NCI-H1105 (cell line): ENCODE data around the gene PAIP2B.

Experiments used
- DNase-seq: peaks from one replicate; lab custom pipeline; 2025; lab: John Stamatoyannopoulos, UW

Gene PAIP2B

GRCh38 chr2:71153585-71154224, 73.2 kb downstream of the PAIP2B start:
- no peak for DNase-seq

GRCh38 chr2:71151620-71152019, 75.3 kb downstream of the PAIP2B start:
- DNase-seq = no peak

- DNase-seq = no peak
These were observed 76.7 kb downstream of the PAIP2B start for GRCh38 chr2:71150082-71150816.

- DNase-seq = no peak
These were observed 78.3 kb downstream of the PAIP2B start for GRCh38 chr2:71148506-71149063.

- DNase-seq = no peak
These were observed 83.1 kb downstream of the PAIP2B start for GRCh38 chr2:71143782-71144181.

- DNase-seq = no peak
These were observed 90.7 kb downstream of the PAIP2B start for GRCh38 chr2:71136174-71136573.

GRCh38 chr2:71133603-71134002, 93.3 kb downstream of the PAIP2B start:
- no peak for DNase-seq
